GM18519 (cell line): ENCODE results near the gene IL34.
"Not testable (repeated sequence)": the region's sequence is repeated elsewhere in the genome, so short reads cannot be mapped to it uniquely, and the experiment has no call there.

Experiments used
- ATAC-seq: cut with Tn5 transposase; IDR thresholded peaks from one replicate; pipeline ENCODE4 v1.9.1; 2021; ENCODE audit warnings: mild to moderate bottlenecking, moderate library complexity; ENCODE audit not compliant: unreplicated experiment, low FRiP score

Gene IL34

DNA sequence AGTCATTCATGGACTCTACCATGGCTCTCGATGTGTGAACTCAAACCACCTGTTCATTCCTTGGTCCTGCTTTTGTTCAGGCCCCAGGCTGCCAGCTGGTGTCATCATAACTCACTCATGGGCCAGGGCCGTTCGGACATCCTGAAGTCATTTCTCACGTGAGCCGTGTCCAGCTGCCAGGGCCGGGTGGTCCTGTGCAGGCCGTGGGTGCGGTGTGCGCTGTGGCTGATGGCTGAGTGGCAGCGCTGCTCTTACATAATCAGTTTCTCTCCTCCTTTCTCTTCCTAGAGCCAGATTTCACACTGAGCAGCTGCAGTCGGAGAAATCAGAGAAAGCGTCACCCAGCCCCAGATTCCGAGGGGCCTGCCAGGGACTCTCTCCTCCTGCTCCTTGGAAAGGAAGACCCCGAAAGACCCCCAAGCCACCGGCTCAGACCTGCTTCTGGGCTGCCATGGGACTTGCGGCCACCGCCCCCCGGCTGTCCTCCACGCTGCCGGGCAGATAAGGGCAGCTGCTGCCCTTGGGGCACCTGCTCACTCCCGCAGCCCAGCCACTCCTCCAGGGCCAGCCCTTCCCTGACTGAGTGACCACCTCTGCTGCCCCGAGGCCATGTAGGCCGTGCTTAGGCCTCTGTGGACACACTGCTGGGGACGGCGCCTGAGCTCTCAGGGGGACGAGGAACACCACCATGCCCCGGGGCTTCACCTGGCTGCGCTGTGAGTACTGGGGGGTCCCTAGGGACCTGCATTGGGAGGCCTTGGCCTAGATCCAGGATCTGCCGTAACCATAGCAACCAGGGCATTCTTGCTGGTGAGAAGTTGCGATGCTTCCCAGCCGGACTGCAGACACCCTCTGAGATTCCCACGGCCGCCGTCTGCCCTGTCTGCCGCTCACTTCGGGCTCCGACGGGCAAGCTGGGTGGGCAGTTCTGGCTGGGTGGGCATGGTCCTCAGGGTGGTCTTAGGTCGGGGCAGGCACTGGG is at the start of gene IL34:
Gene IL34 (plus strand): TSS at position 300 of the 982 bp plus-strand sequence. CDS start 389 bp downstream, at position 689.
- ATAC-seq: no peak

DNA sequence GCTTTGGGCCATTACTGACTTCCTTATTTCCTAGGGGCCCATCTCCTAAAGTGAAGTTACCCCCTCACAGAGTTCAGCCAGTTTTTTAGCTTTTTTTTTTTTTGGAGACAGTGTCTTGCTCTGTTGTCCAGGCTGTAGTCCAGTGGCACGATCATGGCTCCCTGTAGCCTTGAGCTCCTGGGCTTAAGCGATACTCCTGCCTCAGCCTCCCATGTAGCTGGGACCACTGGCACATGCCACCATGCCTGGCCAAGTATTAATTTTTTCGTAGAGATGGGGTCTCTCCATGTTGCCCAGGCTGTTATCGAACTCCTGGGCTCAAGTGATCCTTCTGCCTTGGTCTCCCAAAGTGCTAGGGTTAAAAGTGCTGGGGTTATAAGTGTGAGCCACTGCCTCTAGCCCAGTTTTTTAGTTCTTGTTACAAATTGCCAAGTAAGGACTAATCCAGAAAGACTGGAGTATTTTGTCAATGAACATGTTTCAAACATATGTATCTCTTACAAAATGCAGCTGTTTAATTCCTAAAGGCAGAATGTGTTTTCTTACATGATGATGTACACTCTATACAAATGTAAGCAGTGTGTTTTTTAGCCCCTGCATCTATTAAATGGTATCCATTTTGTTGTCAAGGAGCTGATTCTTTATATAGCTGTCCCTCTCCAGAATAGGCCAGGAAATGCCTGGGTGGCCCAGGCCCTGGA is 49.1 kb upstream of the IL34 start:
- ATAC-seq: no peak

DNA sequence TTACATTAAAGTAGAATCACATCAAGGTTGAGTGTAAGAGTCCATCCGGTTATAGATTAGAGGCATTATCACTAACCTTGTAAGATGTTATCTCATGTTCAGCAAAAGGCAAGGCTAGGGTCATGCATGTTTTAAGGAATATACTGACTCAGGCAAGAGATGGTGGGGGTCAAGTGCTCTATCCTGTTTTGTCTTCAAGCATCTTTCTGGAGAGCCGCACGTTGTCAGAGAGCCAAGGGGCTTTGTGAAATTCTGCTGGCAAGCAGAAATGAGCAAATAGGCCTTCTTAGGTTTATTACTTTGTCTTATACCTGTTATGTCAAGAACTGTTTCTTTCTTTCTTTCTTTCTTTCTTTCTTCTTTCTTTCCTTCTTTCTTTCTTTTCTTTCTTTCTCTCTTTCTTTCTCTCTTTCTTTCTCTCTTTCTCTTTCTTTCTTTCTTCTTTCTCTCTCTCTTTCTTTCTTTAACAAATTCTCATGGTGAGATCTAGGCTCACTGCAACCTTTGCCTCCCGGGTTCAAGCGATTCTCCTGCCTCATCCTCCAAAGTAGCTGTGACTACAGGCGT is 47.3 kb upstream of the IL34 start:
- ATAC-seq: no peak

DNA sequence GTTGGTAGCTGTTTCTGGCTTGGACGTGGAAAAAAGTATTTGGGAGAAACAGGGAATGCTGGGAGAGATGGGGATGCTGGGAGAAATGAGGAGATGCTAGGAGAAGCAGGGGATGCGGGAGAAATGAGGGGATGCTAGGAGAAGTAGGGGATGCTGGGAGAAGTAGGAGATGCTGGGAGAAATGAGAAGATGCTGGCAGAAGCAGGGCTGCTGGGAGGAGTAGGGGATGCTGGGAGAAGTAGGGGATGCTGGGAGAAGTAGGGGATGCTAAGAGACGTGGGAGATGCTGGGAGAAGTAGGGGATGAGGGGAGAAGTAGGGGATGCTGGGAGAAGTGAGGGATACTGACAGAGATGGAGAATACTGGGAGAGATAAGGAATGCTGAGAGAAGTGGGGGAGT is 45.6 kb upstream of the IL34 start:
- ATAC-seq: no peak

DNA sequence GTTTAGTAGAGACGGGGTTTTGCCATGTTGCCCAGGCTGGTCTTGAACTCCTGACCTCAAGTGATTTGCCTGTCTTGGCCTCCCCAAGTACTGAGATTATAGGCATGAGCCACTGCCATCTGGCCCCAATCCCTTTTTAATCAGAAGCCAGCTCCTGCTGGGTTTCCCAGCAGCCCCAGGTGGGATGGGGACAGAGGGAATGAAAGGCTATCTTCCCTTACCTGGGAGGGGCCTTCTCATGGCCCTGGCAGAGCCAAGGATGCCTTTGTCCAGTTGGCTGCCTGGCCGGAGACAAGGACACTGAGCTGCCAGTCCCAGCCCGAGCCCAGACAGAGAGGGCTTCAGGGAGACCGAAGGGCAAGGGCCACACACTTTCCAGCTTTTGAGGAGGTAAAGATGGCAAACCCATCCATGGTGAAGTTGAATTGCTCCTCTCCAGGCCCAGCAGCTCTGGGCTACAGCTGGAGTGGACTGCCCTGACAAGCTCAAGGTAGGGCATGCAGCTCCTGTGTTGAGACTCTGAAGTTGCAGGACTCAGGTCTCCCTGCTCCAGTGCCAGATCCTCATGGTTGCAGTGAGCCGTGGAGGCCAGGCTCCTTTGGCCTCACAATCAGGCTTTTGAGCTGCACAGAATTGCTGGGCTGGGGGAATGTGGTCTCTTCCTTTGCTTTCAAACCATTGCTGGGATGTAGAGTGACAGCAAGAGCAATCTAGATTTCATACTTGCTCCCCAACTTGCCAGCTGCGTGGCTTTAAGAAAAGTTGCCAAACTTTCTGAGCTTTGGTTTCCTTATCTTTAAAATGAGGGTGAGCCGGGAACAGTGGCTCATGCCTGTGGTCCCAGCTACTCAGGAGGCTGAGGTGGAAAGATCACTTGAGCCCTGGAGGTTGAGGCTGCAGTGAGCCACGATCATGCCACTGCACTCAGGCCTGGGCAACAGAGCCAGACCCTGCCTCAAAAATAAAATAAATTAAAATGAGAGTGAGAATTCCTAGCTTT is 44.5 kb upstream of the IL34 start:
- ATAC-seq: no peak

DNA sequence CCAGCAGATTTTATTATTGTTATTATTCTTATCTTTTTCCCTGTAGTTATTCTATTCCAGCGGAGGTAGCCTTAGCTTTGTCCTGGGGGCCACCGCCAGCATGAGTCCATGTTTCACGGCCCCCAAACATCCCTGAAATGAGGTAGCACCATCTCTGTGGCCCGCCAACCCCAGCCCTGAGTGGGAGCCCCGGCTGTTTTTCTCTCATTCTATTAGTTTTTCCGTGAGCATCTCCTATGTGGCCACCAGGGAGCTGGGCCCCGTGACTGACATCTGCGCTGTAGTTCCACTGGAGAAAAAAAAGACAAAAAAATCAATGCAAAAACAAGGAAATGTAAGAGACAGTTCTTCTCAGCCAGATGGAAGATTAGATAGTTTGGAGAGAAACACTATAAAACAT is 43.5 kb upstream of the IL34 start:
- no peak for ATAC-seq

DNA sequence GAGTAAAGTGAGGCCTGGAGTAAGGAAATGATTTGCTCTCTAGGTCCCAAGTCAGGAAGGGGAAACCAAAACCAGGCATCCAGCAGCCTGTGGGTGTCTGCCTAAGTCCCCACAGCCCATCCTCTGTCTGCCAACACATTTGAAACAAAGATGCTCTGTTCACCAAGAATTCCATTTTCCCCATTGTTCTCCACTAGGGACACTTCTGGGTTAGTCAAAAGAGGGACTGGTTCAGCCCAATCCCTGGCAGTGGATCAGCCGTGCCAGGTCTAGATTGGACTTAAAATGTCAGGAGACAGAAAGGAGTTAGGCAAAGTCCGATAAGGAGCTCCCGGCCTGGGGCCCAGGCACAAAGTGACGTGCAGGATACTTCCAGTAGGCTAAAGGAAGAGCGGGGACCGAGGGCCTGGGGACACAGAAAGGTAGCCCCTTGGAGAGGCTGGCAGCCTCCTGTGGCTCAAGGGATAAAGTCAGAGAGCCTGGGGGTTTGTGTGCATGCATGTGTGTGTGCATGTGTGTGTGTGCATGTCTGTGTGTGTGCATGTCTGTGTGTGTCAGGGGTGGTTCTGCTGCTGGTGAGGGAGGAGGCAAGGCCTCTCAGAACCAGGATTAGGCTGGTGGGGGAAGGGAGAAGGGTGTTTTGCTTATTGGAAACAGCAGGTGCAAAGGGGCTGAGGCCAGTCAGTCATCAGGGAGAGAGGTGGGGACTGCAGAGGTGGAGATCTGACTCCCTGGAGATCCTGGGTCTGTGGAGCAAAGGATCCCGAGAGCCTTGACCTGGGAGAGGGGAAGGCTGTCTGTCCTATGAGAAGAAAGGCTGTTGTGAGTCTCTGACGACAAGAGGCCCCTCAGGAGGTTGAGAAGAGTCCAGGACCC is 41.7 kb upstream of the IL34 start:
- ATAC-seq: no peak

DNA sequence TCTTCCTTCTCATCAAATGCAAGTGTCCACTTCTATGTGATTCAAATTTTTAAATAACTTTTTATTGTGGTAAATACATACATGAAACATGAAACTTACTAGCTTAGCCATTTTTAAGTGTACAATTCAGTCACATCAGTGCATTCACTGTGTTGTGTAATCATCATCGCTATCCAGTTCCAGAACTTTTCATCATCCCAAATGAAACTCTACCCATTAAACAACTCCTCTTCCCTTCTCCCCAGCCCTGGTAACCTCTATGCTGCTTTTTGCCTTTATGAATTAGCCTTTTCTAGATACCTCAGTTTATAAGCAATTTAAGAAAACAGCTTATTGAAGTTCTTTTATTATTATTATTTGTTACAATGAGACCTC is 41.1 kb upstream of the IL34 start:
- no peak for ATAC-seq

DNA sequence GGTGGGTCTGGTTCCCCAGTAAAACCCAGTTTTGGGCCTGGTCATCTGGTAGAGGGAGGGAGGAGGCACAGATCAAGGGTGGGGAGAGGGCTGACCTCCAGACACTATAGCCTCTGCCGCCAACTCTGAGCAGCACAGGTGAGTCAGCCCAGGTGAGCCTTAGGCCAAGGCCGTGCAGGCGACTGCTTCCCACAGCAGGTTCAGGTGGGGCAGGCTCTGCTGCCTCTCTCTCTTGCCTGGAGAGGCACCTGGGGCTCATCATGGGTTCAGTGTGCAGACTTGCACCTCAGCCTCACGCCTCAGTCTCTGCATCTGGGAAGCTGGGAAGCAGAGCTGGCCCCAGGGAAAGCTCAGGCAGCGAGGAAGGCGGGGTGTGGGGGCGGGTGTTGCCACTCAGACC is 37.8 kb upstream of the IL34 start:
- no peak for ATAC-seq

DNA sequence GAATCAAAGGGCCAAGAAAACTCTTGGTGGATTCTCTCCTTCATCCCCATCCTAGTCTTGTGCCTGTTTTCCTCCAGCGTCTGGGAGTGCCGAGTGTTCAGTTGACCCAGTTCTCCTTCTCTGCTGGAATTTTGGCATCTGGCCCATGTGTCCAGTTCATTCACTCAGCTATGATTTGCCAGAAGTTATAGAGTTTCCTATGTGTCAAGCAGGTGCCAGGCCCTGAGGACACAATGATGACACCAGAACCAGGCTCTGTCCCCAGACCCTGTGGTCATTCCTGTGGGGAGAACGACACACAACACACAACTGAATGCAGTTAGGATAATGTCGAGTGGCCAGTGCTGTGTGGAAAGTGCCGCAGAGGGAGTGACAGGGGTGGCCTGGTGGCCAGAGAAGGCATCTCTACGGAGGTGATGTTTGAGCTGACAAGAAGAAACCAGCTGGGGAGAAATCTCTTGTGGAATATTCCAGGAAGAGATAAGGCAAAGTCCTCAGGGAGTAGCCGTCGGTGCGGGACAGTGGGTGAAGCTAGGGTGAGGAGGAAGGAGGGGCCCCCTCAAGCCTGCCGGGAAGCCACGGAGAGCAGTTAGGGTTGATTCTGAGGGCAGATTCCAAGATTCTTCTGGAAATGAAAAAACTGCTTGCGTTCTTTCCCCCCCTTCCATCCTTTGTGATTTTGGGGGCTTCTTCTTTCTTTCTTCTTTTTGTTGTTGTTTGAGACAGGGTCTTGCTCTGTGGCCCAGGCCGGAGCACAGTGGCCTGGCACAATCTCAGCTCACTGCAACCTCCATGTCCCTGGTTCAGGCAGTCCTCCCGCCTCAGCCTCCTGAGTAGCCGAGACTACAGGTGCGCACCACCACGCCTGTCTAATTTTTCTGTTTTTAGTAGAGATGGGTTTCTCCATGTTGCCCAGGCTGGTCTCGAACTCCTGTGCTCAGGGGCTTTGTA is 35.8 kb upstream of the IL34 start:
- no peak for ATAC-seq

DNA sequence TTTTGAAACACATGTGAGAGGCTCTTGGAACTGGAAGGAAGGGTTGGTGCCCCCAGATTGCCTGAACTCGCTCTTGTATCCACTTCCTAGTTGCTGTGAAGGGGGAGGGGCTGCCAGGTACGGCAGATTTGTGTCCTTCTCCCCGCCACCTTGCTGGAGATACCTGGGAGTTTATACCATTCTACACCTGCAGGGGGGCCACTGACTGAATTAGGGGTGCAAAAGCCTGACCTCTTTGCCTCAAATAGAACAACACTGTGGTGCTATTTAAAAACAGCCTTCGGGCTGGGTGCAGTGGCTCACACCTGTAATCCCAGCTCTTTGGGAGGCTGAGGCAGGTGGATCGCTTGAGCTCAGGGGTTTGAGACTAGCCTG is 35.1 kb upstream of the IL34 start:
- ATAC-seq: no peak

DNA sequence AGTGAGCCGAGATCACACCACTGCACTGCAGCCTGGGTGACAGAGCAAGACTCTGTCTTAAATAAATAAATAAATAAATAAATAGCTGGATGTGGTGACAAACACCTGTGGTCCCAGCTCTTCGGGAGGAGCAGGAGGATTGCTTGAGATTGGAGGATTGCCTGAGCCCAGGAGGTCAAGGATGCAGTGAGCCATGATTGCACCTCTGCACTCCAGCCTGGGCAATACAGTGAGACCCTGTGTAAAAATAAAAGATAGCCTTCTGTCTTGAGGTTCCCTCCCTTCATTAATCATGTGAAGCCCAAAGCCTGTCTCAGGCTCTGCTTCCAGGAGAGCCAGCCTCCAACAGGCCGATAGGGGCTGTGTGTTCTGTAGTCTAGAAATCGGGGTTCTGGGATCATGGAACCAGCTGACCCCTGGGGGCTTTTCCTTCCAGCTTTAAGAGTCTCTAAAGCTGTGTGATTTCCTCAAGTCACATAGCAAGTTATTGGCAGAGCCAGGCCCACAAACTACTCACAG is 34.5 kb upstream of the IL34 start:
- no peak for ATAC-seq

DNA sequence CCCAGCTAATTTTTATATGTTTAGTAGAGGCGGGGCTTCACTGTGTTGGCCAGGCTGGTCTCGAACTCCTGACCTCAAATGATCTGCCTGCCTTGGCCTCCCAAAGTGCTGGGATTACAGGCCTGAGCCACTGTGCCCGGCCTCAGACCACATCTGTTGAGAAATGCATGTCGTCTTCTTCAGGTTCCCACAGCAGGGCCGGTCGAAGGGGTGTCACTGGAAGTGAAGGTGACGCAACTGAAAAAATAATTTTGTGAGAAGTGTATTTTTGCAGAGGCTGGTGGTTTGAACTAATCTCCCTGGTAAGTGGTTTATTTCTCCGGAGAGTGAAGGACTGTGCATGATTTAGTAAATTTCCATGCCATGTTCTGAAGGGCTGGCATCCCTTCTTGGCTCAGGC is 33.4 kb upstream of the IL34 start:
- no peak for ATAC-seq

DNA sequence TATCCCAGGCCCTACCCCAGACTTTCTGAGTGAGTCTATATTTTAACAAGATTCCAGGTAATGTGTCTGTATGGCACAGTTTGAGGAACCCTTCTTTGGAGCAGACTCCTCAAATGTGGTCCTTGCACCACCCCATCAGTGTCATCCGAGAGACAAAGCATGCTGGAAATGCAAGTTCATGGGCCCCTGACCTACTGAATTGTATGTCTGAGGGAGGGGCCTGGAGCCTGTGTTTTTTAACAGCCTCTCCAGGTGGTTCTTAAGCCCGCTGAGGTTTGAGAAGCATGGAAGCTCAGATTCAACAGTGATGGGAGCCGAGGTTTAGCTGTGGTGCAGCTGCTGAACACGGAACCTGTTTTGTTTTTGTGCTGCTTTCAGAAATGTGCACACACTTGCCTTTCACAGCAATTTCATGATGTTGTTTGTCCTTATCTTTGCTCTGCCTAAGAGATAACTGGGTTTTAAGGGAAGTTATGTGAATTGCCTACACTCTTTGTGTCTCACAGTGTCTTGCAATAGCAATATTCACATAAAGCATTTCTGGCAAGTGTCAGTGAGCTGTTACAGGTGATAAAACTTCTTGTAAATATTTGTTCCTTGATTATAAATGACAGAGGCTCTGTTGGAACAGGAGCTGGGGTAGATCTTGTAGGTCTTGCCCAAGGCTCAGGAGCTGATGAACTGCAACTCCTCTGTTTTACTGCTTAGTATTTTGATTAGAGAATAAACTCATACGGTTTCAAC is 32.0 kb upstream of the IL34 start:
- ATAC-seq: no peak

DNA sequence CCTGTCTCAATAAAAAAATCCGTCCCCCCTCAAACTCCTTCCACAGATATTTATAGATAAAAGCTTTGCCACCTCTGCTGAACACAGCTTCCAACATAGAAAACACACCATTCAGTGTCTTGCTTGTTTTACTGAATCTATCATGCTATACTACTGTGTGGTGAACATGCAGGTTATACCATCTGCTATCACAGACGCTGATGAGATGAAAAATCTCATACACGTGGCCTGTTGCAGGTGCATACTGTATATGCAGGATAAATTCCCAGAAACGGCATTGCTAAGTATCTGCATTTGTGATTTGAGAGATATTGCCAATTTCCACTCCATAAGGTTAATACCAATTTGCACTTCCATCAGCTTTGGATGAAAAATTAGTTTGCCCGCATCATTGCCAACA is 30.4 kb upstream of the IL34 start:
- no peak for ATAC-seq

DNA sequence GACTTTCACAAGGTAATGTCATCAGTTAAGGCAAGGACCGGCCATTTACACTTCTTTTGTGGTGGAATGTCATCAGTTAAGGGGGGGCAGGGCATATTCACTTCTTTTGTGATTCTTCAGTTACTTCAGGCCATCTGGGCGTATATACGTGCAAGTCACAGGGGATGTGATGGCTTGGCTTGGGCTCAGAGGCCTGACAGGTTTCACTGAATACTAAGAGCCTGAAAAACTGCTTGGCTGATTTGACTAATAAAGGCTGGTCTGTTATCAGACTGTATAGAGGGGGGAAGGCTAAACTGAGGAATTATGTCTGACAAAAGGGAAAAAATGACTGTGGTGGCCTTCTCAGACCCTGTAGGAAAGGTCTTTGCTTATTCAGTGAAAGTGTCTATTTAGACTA is 24.5 kb upstream of the IL34 start:
- ATAC-seq: not testable (repeated sequence)

DNA sequence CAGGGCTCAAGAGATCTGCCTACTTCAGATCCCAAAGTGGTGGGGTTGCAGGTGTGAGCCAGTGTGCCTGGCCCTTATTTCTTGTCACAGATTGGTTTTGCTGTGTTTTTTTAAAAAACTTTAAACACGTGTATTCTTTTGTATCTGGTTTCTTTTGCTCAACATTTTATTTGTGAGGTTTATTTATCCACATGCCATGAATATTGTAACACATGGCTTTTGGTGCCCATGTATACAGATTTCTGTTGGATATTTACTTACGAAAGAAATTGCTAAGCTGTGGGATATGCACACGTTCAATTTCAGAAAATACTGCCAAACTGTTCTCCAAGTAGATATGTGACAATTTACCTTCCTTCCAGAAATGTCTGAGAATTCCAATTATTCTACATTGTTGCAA is 18.7 kb upstream of the IL34 start:
- no peak for ATAC-seq
